H9 (cell line): ENCODE data around the gene AQP2. TPM values are rescaled to one million over a fixed set of nuclear protein-coding genes. Genes with fewer than 3 reads are reported as not detected.

ENCODE experiments used
- DNase-seq: peaks from one replicate; pipeline ENCODE4 v3.0.0-alpha.2; 2017
- H2AFZ ChIP-seq: one replicate; pipeline ENCODE4 v1.6.1; 2013; ENCODE audit warnings: mild to moderate bottlenecking, low read length, control low read depth, moderate library complexity
- H2AK5ac ChIP-seq: 2 replicates; pipeline ENCODE4 v1.6.1; 2013; ENCODE audit warnings: low read length, control low read depth, mixed read lengths; ENCODE audit not compliant: insufficient read length
- H2BK120ac ChIP-seq: one replicate; pipeline ENCODE4 v1.6.1; 2013; ENCODE audit warnings: low read depth, mild to moderate bottlenecking, low read length, control low read depth, inconsistent platforms; ENCODE audit not compliant: poor library complexity, severe bottlenecking
- H2BK12ac ChIP-seq: 2 replicates; pipeline ENCODE4 v1.6.1; 2013; ENCODE audit warnings: low read length, control low read depth, mixed read lengths, low read depth; ENCODE audit not compliant: insufficient read length
- H2BK15ac ChIP-seq: 2 replicates; pipeline ENCODE4 v1.6.1; 2013; ENCODE audit warnings: low read depth, low read length, control low read depth
- H2BK20ac ChIP-seq: one replicate; pipeline ENCODE4 v1.6.1; 2013; ENCODE audit warnings: low read depth, mild to moderate bottlenecking, low read length, control low read depth, inconsistent platforms; ENCODE audit not compliant: poor library complexity, severe bottlenecking
- H2BK5ac ChIP-seq: 2 replicates; pipeline ENCODE4 v1.6.1; 2013; ENCODE audit warnings: low read length, control low read depth, mixed read lengths; ENCODE audit not compliant: insufficient read length
- H3K14ac ChIP-seq: 2 replicates; pipeline ENCODE4 v1.6.1; 2013; ENCODE audit warnings: low read length, control low read depth; ENCODE audit not compliant: insufficient read depth
- H3K18ac ChIP-seq: 2 replicates; pipeline ENCODE4 v1.6.1; 2013; ENCODE audit warnings: low read depth, mild to moderate bottlenecking, mixed read lengths, low read length, control low read depth; ENCODE audit not compliant: insufficient read length
- H3K23ac ChIP-seq: 2 replicates; pipeline ENCODE4 v1.6.1; 2013; ENCODE audit warnings: low read length, control low read depth, mixed read lengths, low read depth; ENCODE audit not compliant: insufficient read length
- H3K23me2 ChIP-seq: 2 replicates; pipeline ENCODE4 v1.6.1; 2013; ENCODE audit warnings: low read depth, mild to moderate bottlenecking, mixed read lengths, low read length, control low read depth; ENCODE audit not compliant: insufficient read length, poor library complexity, severe bottlenecking
- H3K27ac ChIP-seq: 2 replicates; pipeline ENCODE4 v1.5.1; 2013; ENCODE audit warnings: low read length, control low read depth, mixed read lengths, low read depth; ENCODE audit not compliant: insufficient read length
- H3K27me3 ChIP-seq: 2 replicates; pipeline ENCODE4 v1.6.1; 2013; ENCODE audit warnings: low read length, control low read depth, inconsistent platforms; ENCODE audit not compliant: insufficient read depth
- H3K4ac ChIP-seq: 2 replicates; pipeline ENCODE4 v1.6.1; 2013; ENCODE audit warnings: low read depth, mild to moderate bottlenecking, control low read depth, inconsistent platforms, low read length, moderate library complexity
- H3K4me1 ChIP-seq: 2 replicates; pipeline ENCODE4 v1.6.1; 2013; ENCODE audit warnings: low read length, control low read depth, inconsistent platforms; ENCODE audit not compliant: insufficient read depth
- H3K4me2 ChIP-seq: 2 replicates; pipeline ENCODE4 v1.6.1; 2013; ENCODE audit warnings: low read length, control low read depth, mixed read lengths; ENCODE audit not compliant: insufficient read length, insufficient read depth
- H3K56ac ChIP-seq: 2 replicates; pipeline ENCODE4 v1.6.1; 2013; ENCODE audit warnings: low read depth, mild to moderate bottlenecking, mixed read lengths, low read length, control low read depth; ENCODE audit not compliant: insufficient read length
- H3K79me1 ChIP-seq: 2 replicates; pipeline ENCODE4 v1.6.1; 2013; ENCODE audit warnings: low read depth, mild to moderate bottlenecking, moderate library complexity, low read length, control low read depth, inconsistent platforms; ENCODE audit not compliant: insufficient read depth, poor library complexity, severe bottlenecking
- H3K79me2 ChIP-seq: 2 replicates; pipeline ENCODE4 v1.6.1; 2013; ENCODE audit warnings: low read length, control low read depth, inconsistent platforms; ENCODE audit not compliant: insufficient read depth
- H3K9ac ChIP-seq: 2 replicates; pipeline ENCODE4 v1.6.1; 2013; ENCODE audit warnings: low read length, control low read depth, mixed read lengths; ENCODE audit not compliant: insufficient read length; ENCODE audit errors: extremely low read depth
- H3K9me3 ChIP-seq: one replicate; pipeline ENCODE4 v1.6.1; 2013; ENCODE audit warnings: low read depth, low read length, inconsistent platforms; ENCODE audit not compliant: control insufficient read depth
- H3T11ph ChIP-seq: one replicate; pipeline ENCODE4 v1.6.1; 2013; ENCODE audit warnings: mild to moderate bottlenecking, low read length, control low read depth, inconsistent platforms
- H4K20me1 ChIP-seq: one replicate; pipeline ENCODE4 v1.6.1; 2013; ENCODE audit not compliant: control insufficient read depth, insufficient read length, insufficient read depth
- H4K5ac ChIP-seq: 2 replicates; pipeline ENCODE4 v1.6.1; 2013; ENCODE audit warnings: low read depth, mild to moderate bottlenecking, mixed read lengths, low read length, control low read depth; ENCODE audit not compliant: insufficient read length
- H4K8ac ChIP-seq: replicated peaks from 2 replicates; pipeline ENCODE4 v1.6.1; 2013; ENCODE audit warnings: low read length, control low read depth, mixed read lengths, low read depth; ENCODE audit not compliant: insufficient read length
- H4K91ac ChIP-seq: 2 replicates; pipeline ENCODE4 v1.6.1; 2013; ENCODE audit warnings: low read depth, mild to moderate bottlenecking, moderate library complexity, mixed read lengths, low read length, control low read depth; ENCODE audit not compliant: insufficient read length
- H3K27ac Mint-ChIP-seq, 3 experiments: 2 replicates in 2 of 3; 3 replicates in 1 of 3; pipeline ENCODE4 v1.8.0; 2020 to 2021; ENCODE audit warnings: mixed read lengths in 3 of 3, mild to moderate bottlenecking in 1 of 3, moderate library complexity in 1 of 3
- H3K27me3 Mint-ChIP-seq: 2 replicates; pipeline ENCODE4 v1.8.0; 2021; ENCODE audit warnings: low read depth, mild to moderate bottlenecking, moderate library complexity, mixed read lengths
- H3K36me3 Mint-ChIP-seq, 3 experiments: 2 replicates in 2 of 3; 3 replicates in 1 of 3; pipeline ENCODE4 v1.8.0; 2020 to 2021; ENCODE audit warnings: low read depth in 3 of 3, mixed read lengths in 3 of 3; ENCODE audit not compliant: insufficient read depth in 1 of 3
- H3K4me1 Mint-ChIP-seq, 2 experiments: 2 replicates each; pipeline ENCODE4 v1.8.0; 2020; ENCODE audit warnings: mixed read lengths in 2 of 2
- H3K4me3 Mint-ChIP-seq, 2 experiments: 2 replicates in 1 of 2; 3 replicates in 1 of 2; pipeline ENCODE4 v1.8.0; 2020 to 2021; ENCODE audit warnings: mild to moderate bottlenecking in 2 of 2, mixed read lengths in 2 of 2, moderate library complexity in 1 of 2
- H3K9me3 Mint-ChIP-seq, 2 experiments: 2 replicates in 1 of 2; 3 replicates in 1 of 2; pipeline ENCODE4 v1.8.0; 2020; ENCODE audit warnings: mild to moderate bottlenecking in 2 of 2, mixed read lengths in 2 of 2, moderate library complexity in 1 of 2
- CTCF ChIP-seq: fragments of 200-600 bp; sonication (generic); conservative IDR thresholded peaks from 3 replicates; pipeline ENCODE4 v1.8.0; 2021; ENCODE audit warnings: antibody characterized with exemption, mild to moderate bottlenecking
- WGBS: extraction: QIAGEN DNeasy Blood & Tissue Kit; methylation state at CpG from one replicate; pipeline ENCODE4 v1.1.7; 2013; ENCODE audit warnings: missing lambda C conversion rate, low lambda C conversion rate, mixed read lengths; ENCODE audit not compliant: insufficient read length; ENCODE audit errors: extremely low coverage; 5-methylcytosine and 5-hydroxymethylcytosine counted together
- total RNA-seq: library from RNA; stranded (reverse); gene quantifications from 2 replicates; pipeline ENCODE4 v1.2.1, GENCODE V29; 2021

The AQP2 gene
- total RNA-seq, 1 experiment from 2014 or later: not detected

- H3K23me2 ChIP-seq: no peaks in the 10 kb centered on the region
- no peak overlapping the region for H2BK20ac ChIP-seq
- no peaks in the 10 kb centered on the region for H3K9me3 ChIP-seq
- no peak overlapping the region for H3K4ac ChIP-seq
- Mint-ChIP-seq H3K27ac (no peak overlapping the region), H3K27me3 (peaks cover 3% of the 10 kb centered on the region), H3K4me3 (no peak overlapping the region), H3K9me3 (no peaks in the 10 kb centered on the region), H3K36me3 (no peaks in the 10 kb centered on the region), H3K4me1 (peaks cover 5 to 13% of the 10 kb centered on the region in 2 experiments; a peak in 3 of 4 replicates)
- H4K91ac ChIP-seq: no peak overlapping the region
- H4K5ac ChIP-seq: no peak overlapping the region
- H3K79me1 ChIP-seq: no peaks in the 10 kb centered on the region
- H3K18ac ChIP-seq: no peak overlapping the region
- H3K9ac ChIP-seq: no peak overlapping the region
- TF ChIP-seq CTCF: no peak
- no peak overlapping the region for H3K56ac ChIP-seq
- H4K8ac ChIP-seq: no peak overlapping the region
- H2BK12ac ChIP-seq: no peak overlapping the region
- no peaks in the 10 kb centered on the region for H3K4me1 ChIP-seq
- no CpG with 5 or more reads among the region's 19 CpGs for WGBS
- no peak overlapping the region for H2BK15ac ChIP-seq
- H2BK120ac ChIP-seq: no peak overlapping the region
- no peak overlapping the region for H2AFZ ChIP-seq
- no peaks in the 10 kb centered on the region for H3K79me2 ChIP-seq
- H2AK5ac ChIP-seq: no peak overlapping the region
- DNase-seq: no peak
- H3T11ph ChIP-seq: no peak overlapping the region
- H3K27ac ChIP-seq: no peak overlapping the region
- H3K4me2 ChIP-seq: no peak overlapping the region
- H2BK5ac ChIP-seq: no peak overlapping the region
- no peak overlapping the region for H3K14ac ChIP-seq
- H4K20me1 ChIP-seq: no peaks in the 10 kb centered on the region
- no peak overlapping the region for H3K23ac ChIP-seq
- H3K27me3 ChIP-seq: no peaks in the 10 kb centered on the region; the same call in 1 of the 2 replicates
Measured at GRCh38 chr12:49973361-49973830, 22.9 kb downstream of the AQP2 start.
